WTC11 (cell line): ENCODE results near the gene NDUFS6. TPM values are rescaled to one million over a fixed set of nuclear protein-coding genes. Genes with fewer than 3 reads are reported as not detected.

Experiments
- ATAC-seq: fragments of 200-7000 bp; cut with Tn5 transposase; 2 replicates; pipeline ENCODE4 v1.10.0; 2021; ENCODE audit warnings: mild to moderate bottlenecking, moderate library complexity
- CTCF ChIA-PET: fragments of 300-600 bp; sonication (Branson Sonifier 250); formaldehyde crosslinking; loops from one replicate; lab custom pipeline; 2021; ENCODE audit warnings: antibody characterized with exemption; lab: Charles Lee
- POLR2A ChIA-PET: fragments of 350-600 bp; sonication (Branson Sonifier 250); formaldehyde crosslinking; loops from one replicate; lab custom pipeline; 2021; ENCODE audit warnings: antibody characterized with exemption; lab: Charles Lee
- DNase-seq: peaks from one replicate; pipeline ENCODE4 v3.0.0; 2021; ENCODE audit warnings: low spot score
- H3K27ac Mint-ChIP-seq: 2 replicates; pipeline ENCODE4 v1.8.0; 2021; ENCODE audit warnings: mixed read lengths
- H3K27me3 Mint-ChIP-seq: 2 replicates; pipeline ENCODE4 v1.8.0; 2021; ENCODE audit warnings: low read depth, mild to moderate bottlenecking, moderate library complexity, mixed read lengths
- H3K36me3 Mint-ChIP-seq: 2 replicates; pipeline ENCODE4 v1.8.0; 2021; ENCODE audit warnings: mixed read lengths
- H3K4me1 Mint-ChIP-seq: 2 replicates; pipeline ENCODE4 v1.8.0; 2022; ENCODE audit warnings: mixed read lengths
- H3K4me3 Mint-ChIP-seq: 2 replicates; pipeline ENCODE4 v1.8.0; 2021; ENCODE audit warnings: mild to moderate bottlenecking, moderate library complexity, mixed read lengths
- H3K9me3 Mint-ChIP-seq: 2 replicates; pipeline ENCODE4 v1.8.0; 2021; ENCODE audit warnings: mixed read lengths
- ATF6 ChIP-seq: sonication (generic); formaldehyde crosslinking; IDR thresholded peaks from 2 replicates; pipeline ENCODE4 v1.8.1; 2023; ENCODE audit warnings: mild to moderate bottlenecking, missing genetic modification reagents
- ELF4 ChIP-seq: sonication (generic); formaldehyde crosslinking; IDR thresholded peaks from 2 replicates; pipeline ENCODE4 v1.8.1; 2022; ENCODE audit warnings: low read depth, mild to moderate bottlenecking, moderate library complexity, missing genetic modification reagents
- FOXJ3 ChIP-seq: sonication (generic); formaldehyde crosslinking; IDR thresholded peaks from 2 replicates; pipeline ENCODE4 v1.9.0; 2021; ENCODE audit warnings: missing genetic modification reagents, mild to moderate bottlenecking, borderline replicate concordance
- IRF2 ChIP-seq: sonication (generic); formaldehyde crosslinking; IDR thresholded peaks from 2 replicates; pipeline ENCODE4 v1.8.0; 2022; ENCODE audit warnings: low read depth, missing genetic modification reagents, borderline replicate concordance
- NR3C1 ChIP-seq: sonication (generic); formaldehyde crosslinking; conservative IDR thresholded peaks from 2 replicates; pipeline ENCODE4 v1.8.1; 2023; ENCODE audit warnings: low read depth, mild to moderate bottlenecking, missing genetic modification reagents
- PREB ChIP-seq: sonication (generic); formaldehyde crosslinking; IDR thresholded peaks from 2 replicates; pipeline ENCODE4 v1.8.1; 2022; ENCODE audit warnings: mild to moderate bottlenecking, missing genetic modification reagents, moderate library complexity, borderline replicate concordance
- SMAD4 ChIP-seq: sonication (generic); formaldehyde crosslinking; IDR thresholded peaks from 2 replicates; pipeline ENCODE4 v1.8.0; 2022; ENCODE audit warnings: mild to moderate bottlenecking, missing genetic modification reagents
- TCF7 ChIP-seq: sonication (generic); formaldehyde crosslinking; IDR thresholded peaks from 2 replicates; pipeline ENCODE4 v1.8.0; 2022; ENCODE audit warnings: mild to moderate bottlenecking, low read depth, missing genetic modification reagents, moderate library complexity
- TEAD4 ChIP-seq: sonication (generic); formaldehyde crosslinking; IDR thresholded peaks from 2 replicates; pipeline ENCODE4 v1.8.0; 2022; ENCODE audit warnings: mild to moderate bottlenecking, missing genetic modification reagents
- USF1 ChIP-seq: sonication (generic); formaldehyde crosslinking; IDR thresholded peaks from 2 replicates; pipeline ENCODE4 v1.8.0; 2022; ENCODE audit warnings: mild to moderate bottlenecking, missing genetic modification reagents
- ZBTB21 ChIP-seq: sonication (generic); formaldehyde crosslinking; IDR thresholded peaks from 2 replicates; pipeline ENCODE4 v1.8.1; 2023; ENCODE audit warnings: mild to moderate bottlenecking, missing genetic modification reagents, borderline replicate concordance
- ZMAT4 ChIP-seq: fragments of 250-450 bp; sonication (Bioruptor Pico); IDR thresholded peaks from 2 replicates; pipeline ENCODE4 v1.9.0; 2021; ENCODE audit warnings: mild to moderate bottlenecking
- ZNF232 ChIP-seq: sonication (generic); formaldehyde crosslinking; IDR thresholded peaks from 2 replicates; pipeline ENCODE4 v1.8.0; 2022; ENCODE audit warnings: mild to moderate bottlenecking, missing genetic modification reagents
- ZNF281 ChIP-seq: sonication (generic); formaldehyde crosslinking; IDR thresholded peaks from 2 replicates; pipeline ENCODE4 v1.8.0; 2023; ENCODE audit warnings: mild to moderate bottlenecking, missing genetic modification reagents
- ZNF512 ChIP-seq: sonication (generic); formaldehyde crosslinking; IDR thresholded peaks from 2 replicates; pipeline ENCODE4 v1.8.1; 2022; ENCODE audit warnings: missing genetic modification reagents, borderline replicate concordance
- total RNA-seq: library from RNA; stranded (reverse); gene quantifications from 3 replicates; pipeline ENCODE4 v1.2.3, GENCODE V29; 2021
- TF ChIP-seq, protein P1 (sequence below): sonication (generic); formaldehyde crosslinking; IDR thresholded peaks from 2 replicates; pipeline ENCODE4 v1.8.1; 2022; ENCODE audit warnings: low read depth, missing genetic modification reagents, borderline replicate concordance
- TF ChIP-seq, protein P2 (sequence below): sonication (generic); formaldehyde crosslinking; IDR thresholded peaks from 2 replicates; pipeline ENCODE4 v1.8.1; 2023; ENCODE audit warnings: mild to moderate bottlenecking, missing genetic modification reagents, borderline replicate concordance

Gene NDUFS6
- total RNA-seq, 1 experiment from 2014 or later = 84.3 TPM

GRCh38 chr5:1858436-1858835 is 57.2 kb downstream of the NDUFS6 start (continued):
- TF ChIP-seq ZBTB21 (CRISPR knock-in tag) = no peak
- no peak for TF ChIP-seq ZMAT4 (CRISPR knock-in tag)
- no peak for TF ChIP-seq ZNF281
- TF ChIP-seq TCF7 (CRISPR knock-in tag) = no peak
- TF ChIP-seq SMAD4 (CRISPR knock-in tag) = no peak
- TF ChIP-seq, all 79 proteins: peak for 0

DNA sequence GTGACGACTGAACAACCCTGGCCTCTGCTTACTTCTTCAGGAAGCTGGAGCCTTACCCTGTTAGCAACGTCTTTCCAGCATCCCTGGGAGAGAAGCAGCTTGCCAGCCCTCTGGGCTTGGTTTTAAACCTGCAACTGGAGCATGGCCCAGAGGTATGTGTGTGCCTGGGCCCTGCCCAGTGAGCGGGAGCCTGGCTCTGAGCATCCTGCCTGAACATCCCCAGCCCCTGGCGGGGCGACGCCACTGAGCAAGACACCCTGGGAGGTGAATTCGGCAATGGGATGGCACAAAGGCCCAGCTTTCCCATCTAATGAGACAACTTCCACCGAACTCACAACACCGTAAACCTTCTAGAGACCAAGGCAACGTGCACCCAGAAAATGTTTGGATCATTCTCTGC is 57.9 kb downstream of the NDUFS6 start:
- Mint-ChIP-seq H3K4me1 (no peaks in the 10 kb centered on the region), H3K27me3 (peaks cover 3% of the 10 kb centered on the region; the same call in 1 of the 2 replicates), H3K9me3 (no peaks in the 10 kb centered on the region), H3K4me3 (no peak overlapping the region), H3K27ac (no peak overlapping the region), H3K36me3 (no peaks in the 10 kb centered on the region)
- no peak for DNase-seq
- ChIA-PET POLR2A (no interaction called here), CTCF (no interaction called here)
- no peak for ATAC-seq
- no peak for TF ChIP-seq FOXJ3 (CRISPR knock-in tag)
- no peak for TF ChIP-seq TEAD4 (CRISPR knock-in tag)
- TF ChIP-seq SMAD4 (CRISPR knock-in tag) = no peak
- no peak for TF ChIP-seq IRF2 (CRISPR knock-in tag)
- no peak for TF ChIP-seq ATF6 (CRISPR knock-in tag)
- no peak for TF ChIP-seq TCF7 (CRISPR knock-in tag)
- TF ChIP-seq, protein P1, sequence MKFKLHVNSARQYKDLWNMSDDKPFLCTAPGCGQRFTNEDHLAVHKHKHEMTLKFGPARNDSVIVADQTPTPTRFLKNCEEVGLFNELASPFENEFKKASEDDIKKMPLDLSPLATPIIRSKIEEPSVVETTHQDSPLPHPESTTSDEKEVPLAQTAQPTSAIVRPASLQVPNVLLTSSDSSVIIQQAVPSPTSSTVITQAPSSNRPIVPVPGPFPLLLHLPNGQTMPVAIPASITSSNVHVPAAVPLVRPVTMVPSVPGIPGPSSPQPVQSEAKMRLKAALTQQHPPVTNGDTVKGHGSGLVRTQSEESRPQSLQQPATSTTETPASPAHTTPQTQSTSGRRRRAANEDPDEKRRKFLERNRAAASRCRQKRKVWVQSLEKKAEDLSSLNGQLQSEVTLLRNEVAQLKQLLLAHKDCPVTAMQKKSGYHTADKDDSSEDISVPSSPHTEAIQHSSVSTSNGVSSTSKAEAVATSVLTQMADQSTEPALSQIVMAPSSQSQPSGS (CRISPR knock-in tag) = no peak
- TF ChIP-seq ELF4 (CRISPR knock-in tag) = no peak
- TF ChIP-seq PREB = no peak
- TF ChIP-seq ZNF232 (CRISPR knock-in tag) = no peak
- TF ChIP-seq USF1 = no peak
- no peak for TF ChIP-seq ZNF512
- no peak for TF ChIP-seq NR3C1
- TF ChIP-seq, protein P2, sequence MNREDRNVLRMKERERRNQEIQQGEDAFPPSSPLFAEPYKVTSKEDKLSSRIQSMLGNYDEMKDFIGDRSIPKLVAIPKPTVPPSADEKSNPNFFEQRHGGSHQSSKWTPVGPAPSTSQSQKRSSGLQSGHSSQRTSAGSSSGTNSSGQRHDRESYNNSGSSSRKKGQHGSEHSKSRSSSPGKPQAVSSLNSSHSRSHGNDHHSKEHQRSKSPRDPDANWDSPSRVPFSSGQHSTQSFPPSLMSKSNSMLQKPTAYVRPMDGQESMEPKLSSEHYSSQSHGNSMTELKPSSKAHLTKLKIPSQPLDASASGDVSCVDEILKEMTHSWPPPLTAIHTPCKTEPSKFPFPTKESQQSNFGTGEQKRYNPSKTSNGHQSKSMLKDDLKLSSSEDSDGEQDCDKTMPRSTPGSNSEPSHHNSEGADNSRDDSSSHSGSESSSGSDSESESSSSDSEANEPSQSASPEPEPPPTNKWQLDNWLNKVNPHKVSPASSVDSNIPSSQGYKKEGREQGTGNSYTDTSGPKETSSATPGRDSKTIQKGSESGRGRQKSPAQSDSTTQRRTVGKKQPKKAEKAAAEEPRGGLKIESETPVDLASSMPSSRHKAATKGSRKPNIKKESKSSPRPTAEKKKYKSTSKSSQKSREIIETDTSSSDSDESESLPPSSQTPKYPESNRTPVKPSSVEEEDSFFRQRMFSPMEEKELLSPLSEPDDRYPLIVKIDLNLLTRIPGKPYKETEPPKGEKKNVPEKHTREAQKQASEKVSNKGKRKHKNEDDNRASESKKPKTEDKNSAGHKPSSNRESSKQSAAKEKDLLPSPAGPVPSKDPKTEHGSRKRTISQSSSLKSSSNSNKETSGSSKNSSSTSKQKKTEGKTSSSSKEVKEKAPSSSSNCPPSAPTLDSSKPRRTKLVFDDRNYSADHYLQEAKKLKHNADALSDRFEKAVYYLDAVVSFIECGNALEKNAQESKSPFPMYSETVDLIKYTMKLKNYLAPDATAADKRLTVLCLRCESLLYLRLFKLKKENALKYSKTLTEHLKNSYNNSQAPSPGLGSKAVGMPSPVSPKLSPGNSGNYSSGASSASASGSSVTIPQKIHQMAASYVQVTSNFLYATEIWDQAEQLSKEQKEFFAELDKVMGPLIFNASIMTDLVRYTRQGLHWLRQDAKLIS (CRISPR knock-in tag) = no peak
- TF ChIP-seq, all 79 proteins: peak for 0
